Spleen (tissue), 11 donors: ENCODE data around the gene KIFC3. TPM values are rescaled to one million over a fixed set of nuclear protein-coding genes. Genes with fewer than 3 reads are reported as not detected.

Source experiments
- DNase-seq: peaks from one replicate; pipeline ENCODE4 v3.0.0-alpha.2; 2020
- H3K27ac ChIP-seq, 8 donors: fragments of 200-600 bp; sonication (generic) in 7 of 8; 1 replicate in 4 of 8; 2 replicates in 4 of 8; pipeline versions ENCODE4 v1.5.0 to v1.8.0; 2016 to 2021; ENCODE audit warnings: inconsistent platforms in 4 of 8, mild to moderate bottlenecking in 4 of 8, moderate library complexity in 1 of 8
- H3K27me3 ChIP-seq, 7 donors: fragments of 200-600 bp; sonication (generic) in 6 of 7; replicated peaks in 1 of 7; 1 replicate in 4 of 7; 2 replicates in 3 of 7; pipeline versions ENCODE4 v1.5.0 to v1.8.0; 2016 to 2021; ENCODE audit warnings: inconsistent platforms in 3 of 7, mild to moderate bottlenecking in 1 of 7
- H3K36me3 ChIP-seq, 6 donors: fragments of 200-600 bp; sonication (generic) in 5 of 6; 1 replicate in 4 of 6; 2 replicates in 2 of 6; pipeline versions ENCODE4 v1.5.0 to v1.8.0; 2016 to 2021; ENCODE audit warnings: inconsistent platforms in 2 of 6
- H3K4me1 ChIP-seq, 6 donors: fragments of 200-600 bp; sonication (generic) in 5 of 6; 1 replicate in 3 of 6; 2 replicates in 3 of 6; pipeline versions ENCODE4 v1.5.0 to v1.8.0; 2016 to 2021; ENCODE audit warnings: inconsistent platforms in 3 of 6
- H3K4me3 ChIP-seq, 8 donors: fragments of 200-600 bp; sonication (generic) in 7 of 8; 1 replicate in 4 of 8; 2 replicates in 4 of 8; pipeline versions ENCODE4 v1.5.0 to v1.8.0; 2016 to 2021; ENCODE audit warnings: inconsistent platforms in 4 of 8, mild to moderate bottlenecking in 4 of 8, moderate library complexity in 2 of 8
- H3K9me3 ChIP-seq, 8 donors: fragments of 200-600 bp; sonication (generic) in 7 of 8; 1 replicate in 4 of 8; 2 replicates in 4 of 8; pipeline versions ENCODE4 v1.5.0 to v1.8.0; 2016 to 2021; ENCODE audit warnings: inconsistent platforms in 4 of 8
- POLR2A ChIP-seq, 3 donors: fragments of 450-650 bp; IDR thresholded peaks; one replicate each; pipeline ENCODE4 v1.5.1; 2017; ENCODE audit warnings: antibody characterized with exemption in 3 of 3, mild to moderate bottlenecking in 1 of 3
- POLR2AphosphoS5 ChIP-seq, 3 donors: sonication (generic); formaldehyde crosslinking; IDR thresholded peaks; one replicate each; pipeline ENCODE4 v1.5.1; 2017; ENCODE audit warnings: antibody characterized with exemption in 3 of 3
- WGBS, 5 donors: extraction: QIAGEN DNeasy Blood & Tissue Kit in 3 of 5; methylation state at CpG; one replicate each; pipeline versions ENCODE4 v1.1.5 to v1.1.7; 2013 to 2018; 5-methylcytosine and 5-hydroxymethylcytosine counted together
- intact Hi-C: fragments of 100-400 bp; cut with DNase I; formaldehyde crosslinking; loops from one replicate; pipeline ENCODE4 v1.15.0; 2023; ENCODE audit warnings: low total_unique reads
- polyA plus RNA-seq, 3 donors: library from polyadenylated mRNA; stranded (reverse); fragments of 200-250 nt; gene quantifications; one replicate each; pipeline ENCODE4 v1.2.1, GENCODE V29; 2013
- total RNA-seq, 7 donors: library from RNA; depleted of rRNA in 3 of 7; stranded (reverse); fragments of >200 nt in 3 of 7; fragmentation: NEBNext Ultra II Directional in 4 of 7; extraction: Animal tissue kit (Norgen Biotek cat#: 25700) in 4 of 7; gene quantifications; one replicate each; pipeline versions ENCODE4 v1.1.0 to v1.2.1, GENCODE V29; 2016 to 2021
- TF ChIP-seq, protein P1 (sequence below), 11 experiments: fragments of 200-600 bp in 7 of 11; fragments of 450-650 bp in 4 of 11; sonication (generic) in 4 of 11; IDR thresholded peaks in 8 of 11; conservative IDR thresholded peaks in 3 of 11; 1 replicate in 7 of 11; 2 replicates in 4 of 11; pipeline versions ENCODE4 v1.4.0 to v1.8.0; 2016 to 2021; ENCODE audit warnings: antibody characterized with exemption in 11 of 11, inconsistent platforms in 4 of 11, mild to moderate bottlenecking in 1 of 11
- donor health status: healthy with polysubstance abuse.
- donor health status: DM: no; HTN: no; CAD: no; lungs with moderate emphysema.
- donor health status: DM: no; HTN: no; CAD: no.
- donor health status: Bipolar disorder and iron deficiency.
- donor health status: healthy.
- donor health status: DM: no; HTN: no; CAD: no.
- donor health status: DM: yes; HTN: yes; CAD: no.

The KIFC3 gene
- total and polyA plus RNA-seq, 10 donors, result 4.6 to 61.5 (median 42.6) TPM

DNA sequence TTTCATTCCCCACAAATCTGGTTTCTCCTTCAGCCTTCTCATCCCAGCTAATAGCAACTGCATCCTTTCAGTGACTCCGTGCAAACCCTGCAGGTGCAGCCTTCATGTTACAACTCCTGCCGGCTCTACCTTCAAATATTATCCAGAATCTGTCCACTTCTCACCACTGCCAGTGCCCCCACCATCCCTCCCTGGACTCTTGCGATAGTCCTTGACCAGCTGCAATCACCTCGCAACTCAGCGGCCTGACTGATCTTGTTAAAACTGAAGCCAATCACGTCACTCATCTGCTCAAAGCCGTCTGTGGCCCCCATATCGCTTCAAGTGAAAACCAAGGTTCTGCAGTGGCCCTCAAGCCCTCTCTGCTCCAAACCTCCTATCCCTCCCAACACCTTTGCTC lies 42.8 kb upstream of the KIFC3 start:
- DNase-seq, result peak; percentile 44
- Histone ChIP-seq H3K9me3 (no peaks in the 10 kb centered on the region), H3K27me3 (no peaks in the 10 kb centered on the region), H3K36me3 (no peaks in the 10 kb centered on the region), H3K27ac (no peak overlapping the region), H3K4me1 (no peaks in the 10 kb centered on the region), H3K4me3 (no peak overlapping the region)
- 79 to 89% (median 84%) methylated on average over 8 of the region's 8 CpGs for WGBS, 5 donors
- TF ChIP-seq, protein P1, sequence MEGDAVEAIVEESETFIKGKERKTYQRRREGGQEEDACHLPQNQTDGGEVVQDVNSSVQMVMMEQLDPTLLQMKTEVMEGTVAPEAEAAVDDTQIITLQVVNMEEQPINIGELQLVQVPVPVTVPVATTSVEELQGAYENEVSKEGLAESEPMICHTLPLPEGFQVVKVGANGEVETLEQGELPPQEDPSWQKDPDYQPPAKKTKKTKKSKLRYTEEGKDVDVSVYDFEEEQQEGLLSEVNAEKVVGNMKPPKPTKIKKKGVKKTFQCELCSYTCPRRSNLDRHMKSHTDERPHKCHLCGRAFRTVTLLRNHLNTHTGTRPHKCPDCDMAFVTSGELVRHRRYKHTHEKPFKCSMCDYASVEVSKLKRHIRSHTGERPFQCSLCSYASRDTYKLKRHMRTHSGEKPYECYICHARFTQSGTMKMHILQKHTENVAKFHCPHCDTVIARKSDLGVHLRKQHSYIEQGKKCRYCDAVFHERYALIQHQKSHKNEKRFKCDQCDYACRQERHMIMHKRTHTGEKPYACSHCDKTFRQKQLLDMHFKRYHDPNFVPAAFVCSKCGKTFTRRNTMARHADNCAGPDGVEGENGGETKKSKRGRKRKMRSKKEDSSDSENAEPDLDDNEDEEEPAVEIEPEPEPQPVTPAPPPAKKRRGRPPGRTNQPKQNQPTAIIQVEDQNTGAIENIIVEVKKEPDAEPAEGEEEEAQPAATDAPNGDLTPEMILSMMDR (IDR thresholded peaks at IDR 0.05 in 8 of 11, conservative IDR thresholded peaks at IDR 0.05 in 3 of 11), result no peak
- TF ChIP-seq POLR2AphosphoS5 (IDR thresholded peaks at IDR 0.05) (no peak), POLR2A (IDR thresholded peaks at IDR 0.05) (no peak)
- intact Hi-C loops, result no loop called here

DNA sequence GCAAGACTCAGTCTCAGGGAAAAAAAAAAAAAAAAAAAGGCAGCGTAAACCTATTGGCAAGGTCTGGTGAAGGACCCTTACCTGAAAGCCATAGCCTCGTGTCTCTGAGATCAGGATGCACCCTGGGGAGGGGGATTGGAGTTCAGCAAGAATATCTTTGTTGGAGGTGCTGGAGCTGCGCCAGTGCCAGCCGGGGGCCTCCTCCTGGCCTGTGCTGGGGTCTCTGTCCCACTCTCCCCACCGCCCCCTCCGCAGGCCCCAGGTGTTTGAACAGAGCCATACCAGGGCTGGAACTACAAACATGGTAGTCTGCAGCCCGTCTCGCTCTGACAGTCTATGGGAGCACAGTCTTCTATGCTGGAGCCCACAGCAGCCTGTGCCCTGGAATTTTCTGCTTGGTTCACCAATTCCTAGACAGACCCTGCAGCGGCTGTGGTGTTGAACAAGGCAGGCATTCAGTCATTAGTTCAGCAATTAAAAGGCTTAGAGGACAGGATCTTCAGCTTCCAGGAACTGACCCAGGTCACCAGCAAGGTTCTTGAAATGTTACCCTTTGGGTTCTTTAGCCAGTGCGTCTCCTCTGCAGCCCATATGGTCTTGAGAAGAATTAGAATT lies 42.2 kb upstream of the KIFC3 start:
- 91 to 95% (median 94%) methylated on average over 9 to 10 of the region's 10 CpGs for WGBS, 5 donors
- intact Hi-C loops, result no loop called here
- Histone ChIP-seq H3K4me1 (no peaks in the 10 kb centered on the region), H3K27ac (no peak overlapping the region), H3K9me3 (no peaks in the 10 kb centered on the region), H3K36me3 (no peaks in the 10 kb centered on the region), H3K4me3 (no peak overlapping the region), H3K27me3 (no peaks in the 10 kb centered on the region)
- DNase-seq, result peak; percentile 56
- TF ChIP-seq, protein P1 (IDR thresholded peaks at IDR 0.05 in 8 of 11, conservative IDR thresholded peaks at IDR 0.05 in 3 of 11), result no peak
- TF ChIP-seq POLR2AphosphoS5 (IDR thresholded peaks at IDR 0.05) (no peak), POLR2A (IDR thresholded peaks at IDR 0.05) (no peak)

DNA sequence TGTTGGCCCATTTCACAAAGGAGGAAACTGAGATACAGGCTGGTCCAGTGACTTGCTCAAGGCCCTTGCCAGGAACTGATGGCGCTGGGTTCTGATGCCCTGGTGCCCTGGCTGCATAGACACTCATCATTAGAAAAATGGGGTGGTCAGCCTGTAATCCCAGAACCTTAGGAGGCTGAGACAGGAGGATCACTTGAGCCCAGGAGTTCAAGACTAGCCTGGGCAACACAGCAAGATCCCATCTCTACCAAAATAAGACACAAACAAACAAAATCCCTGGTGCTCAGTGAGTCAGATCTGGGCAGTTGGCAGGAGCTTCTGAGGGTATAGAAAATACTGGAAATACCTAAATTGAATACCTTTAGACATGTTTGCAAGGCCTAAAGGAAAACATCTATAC lies 41.1 kb upstream of the KIFC3 start:
- DNase-seq, result peak; percentile 47
- no peak overlapping the region for H3K4me3 ChIP-seq
- no peaks in the 10 kb centered on the region for H3K36me3 ChIP-seq
- H3K27me3 ChIP-seq, result no peaks in the 10 kb centered on the region
- WGBS, 5 donors, result 33 to 100% (median 94%) methylated on average over 1 of the region's 1 CpG
- no peaks in the 10 kb centered on the region for H3K4me1 ChIP-seq
- TF ChIP-seq, protein P1 (IDR thresholded peaks at IDR 0.05 in 8 of 11, conservative IDR thresholded peaks at IDR 0.05 in 3 of 11), result no peak
- no peak overlapping the region for H3K27ac ChIP-seq
- H3K9me3 ChIP-seq, result no peaks in the 10 kb centered on the region
- intact Hi-C loops, result no loop called here

DNA sequence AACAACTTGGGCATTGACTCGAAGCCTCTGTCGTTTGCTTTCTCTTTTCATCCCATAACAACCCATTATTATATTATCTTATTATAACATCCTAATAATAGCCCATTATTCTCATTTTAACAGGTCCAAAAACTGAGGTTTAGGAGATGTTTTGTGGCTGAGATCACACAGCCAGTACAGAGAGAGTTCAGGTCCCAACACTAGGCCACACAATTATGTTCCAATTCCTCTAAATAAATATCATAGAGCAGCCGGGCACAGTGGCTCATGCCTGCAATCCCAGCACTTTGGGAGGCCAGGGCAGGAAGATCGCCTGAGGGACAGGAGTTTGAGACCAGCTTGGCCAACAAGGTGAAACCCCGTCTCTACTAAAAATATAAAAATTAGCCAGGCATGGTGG lies 40.3 kb upstream of the KIFC3 start:
- H3K27ac ChIP-seq, result no peak overlapping the region
- intact Hi-C loops, result no loop called here

More for the DNA sequence above, 40.3 kb upstream of the KIFC3 start:
- DNase-seq, result peak; percentile 15
- no peaks in the 10 kb centered on the region for H3K36me3 ChIP-seq
- no peak overlapping the region for H3K4me3 ChIP-seq
- WGBS, 5 donors, result 88 to 94% (median 91%) methylated on average over 5 of the region's 5 CpGs
- H3K4me1 ChIP-seq, result no peaks in the 10 kb centered on the region
- H3K27me3 ChIP-seq, result no peaks in the 10 kb centered on the region
- TF ChIP-seq POLR2A (IDR thresholded peaks at IDR 0.05), result no peak
- TF ChIP-seq, protein P1 (IDR thresholded peaks at IDR 0.05 in 8 of 11, conservative IDR thresholded peaks at IDR 0.05 in 3 of 11), result no peak
- no peak for TF ChIP-seq POLR2AphosphoS5 (IDR thresholded peaks at IDR 0.05)
- no peaks in the 10 kb centered on the region for H3K9me3 ChIP-seq
